GM20000 (cell line): Measurements from ENCODE around the gene HMGCLL1.

Experiments used
- DNase-seq: peaks from one replicate; pipeline ENCODE4 v3.0.0; 2012; ENCODE audit warnings: low spot score
- CTCF ChIP-seq: IDR thresholded peaks from 2 replicates; pipeline ENCODE4 v1.5.1; 2012; ENCODE audit warnings: mild to moderate bottlenecking, control low read depth; ENCODE audit errors: extremely low read depth, missing control alignments

The HMGCLL1 gene

GRCh38 chr6:55531496-55531895 lies 47.5 kb downstream of the HMGCLL1 start:
- no peak for DNase-seq
- no peak for TF ChIP-seq CTCF

GRCh38 chr6:55530931-55531330 lies 48.1 kb downstream of the HMGCLL1 start:
- TF ChIP-seq CTCF = no peak

GRCh38 chr6:55528624-55529023 lies 50.4 kb downstream of the HMGCLL1 start:
- DNase-seq = peak; percentile 3
- TF ChIP-seq CTCF = no peak

More at GRCh38 chr6:55530931-55531330, 48.1 kb downstream of the HMGCLL1 start:
- DNase-seq = no peak

GRCh38 chr6:55524441-55524840 lies 54.6 kb downstream of the HMGCLL1 start:
- TF ChIP-seq CTCF = no peak
- DNase-seq = no peak

- no peak for DNase-seq
- no peak for TF ChIP-seq CTCF
Measured at GRCh38 chr6:55518529-55519060, 60.4 kb downstream of the HMGCLL1 start.

- no peak for TF ChIP-seq CTCF
- no peak for DNase-seq
Measured at GRCh38 chr6:55516736-55517135, 62.3 kb downstream of the HMGCLL1 start.

- no peak for TF ChIP-seq CTCF
- no peak for DNase-seq
Measured at GRCh38 chr6:55512904-55513303, 66.1 kb downstream of the HMGCLL1 start.
